A549 (cell line): Measurements from ENCODE around the gene PSMD5. TPM values are rescaled to one million over a fixed set of nuclear protein-coding genes. Genes with fewer than 3 reads are reported as not detected.

Experiments used
- ATOH8 ChIP-seq: fragments of 250-450 bp; sonication (Bioruptor Pico); IDR thresholded peaks from 2 replicates; pipeline ENCODE4 v1.5.0; 2020; ENCODE audit warnings: low read depth, mild to moderate bottlenecking, moderate library complexity
- CBX8 ChIP-seq: fragments of 200-600 bp; sonication (generic); IDR thresholded peaks from 2 replicates; pipeline ENCODE4 v1.6.1; 2016
- ELK1 ChIP-seq: fragments of 150-350 bp; IDR thresholded peaks from 2 replicates; pipeline ENCODE4 v1.6.1; 2014; ENCODE audit warnings: low read depth, mild to moderate bottlenecking, low read length
- EP300 ChIP-seq, 2 experiments: fragments of >200 bp; sonication (Bioruptor Twin); formaldehyde crosslinking; IDR thresholded peaks; 2 replicates in 1 of 2; 3 replicates in 1 of 2; pipeline ENCODE4 v1.6.1; 2016 to 2017
- ESRRA ChIP-seq: fragments of 150-350 bp; IDR thresholded peaks from 2 replicates; pipeline ENCODE4 v1.6.1; 2014; ENCODE audit warnings: mild to moderate bottlenecking, low read length, borderline replicate concordance
- FOSB ChIP-seq: fragments of 250-450 bp; sonication (Bioruptor Pico); IDR thresholded peaks from 2 replicates; pipeline ENCODE4 v1.5.0; 2020; ENCODE audit warnings: mild to moderate bottlenecking, moderate library complexity
- FOSL2 ChIP-seq, 2 experiments: fragments of 450-650 bp in 1 of 2; fragments of >200 bp in 1 of 2; sonication (Bioruptor Twin) in 1 of 2; formaldehyde crosslinking; IDR thresholded peaks; 2 replicates each; pipeline versions ENCODE4 v1.5.0 to v1.6.1; 2016 to 2020; ENCODE audit warnings: mild to moderate bottlenecking in 1 of 2, moderate library complexity in 1 of 2
- GATA3 ChIP-seq: IDR thresholded peaks from 2 replicates; pipeline ENCODE4 v1.6.1; 2012; ENCODE audit warnings: borderline replicate concordance
- HOXA7 ChIP-seq: fragments of 250-450 bp; sonication (Bioruptor Pico); IDR thresholded peaks from 2 replicates; pipeline ENCODE4 v1.5.0; 2020; ENCODE audit warnings: mild to moderate bottlenecking, moderate library complexity
- HOXB13 ChIP-seq: fragments of 250-450 bp; sonication (Bioruptor Pico); IDR thresholded peaks from 2 replicates; pipeline ENCODE4 v1.5.0; 2020; ENCODE audit warnings: low read depth, mild to moderate bottlenecking, moderate library complexity
- HOXB5 ChIP-seq: fragments of 250-450 bp; sonication (Bioruptor Pico); IDR thresholded peaks from 2 replicates; pipeline ENCODE4 v1.5.0; 2020; ENCODE audit warnings: mild to moderate bottlenecking, moderate library complexity
- MAFK ChIP-seq: fragments of 450-650 bp; IDR thresholded peaks from 2 replicates; pipeline ENCODE4 v1.6.1; 2014; ENCODE audit not compliant: partially characterized antibody
- PHF8 ChIP-seq: fragments of 200-600 bp; sonication (generic); IDR thresholded peaks from 2 replicates; pipeline ENCODE4 v1.6.1; 2016; ENCODE audit warnings: low read depth, mild to moderate bottlenecking, antibody characterized with exemption, moderate library complexity, borderline replicate concordance
- RCOR1 ChIP-seq: fragments of 150-350 bp; IDR thresholded peaks from 2 replicates; pipeline ENCODE4 v1.6.1; 2014; ENCODE audit warnings: antibody characterized with exemption, low read length, low read depth
- REST ChIP-seq: fragments of 200-600 bp; sonication (generic); IDR thresholded peaks from 2 replicates; pipeline ENCODE4 v1.6.1; 2016; ENCODE audit warnings: antibody characterized with exemption, mild to moderate bottlenecking, moderate library complexity
- SMC3 ChIP-seq: fragments of >200 bp; sonication (Bioruptor Twin); formaldehyde crosslinking; IDR thresholded peaks from 3 replicates; pipeline ENCODE4 v1.6.1; 2018; ENCODE audit warnings: inconsistent platforms
- TFCP2L1 ChIP-seq: fragments of 250-450 bp; sonication (Bioruptor Pico); IDR thresholded peaks from 2 replicates; pipeline ENCODE4 v1.5.0; 2021; ENCODE audit warnings: mild to moderate bottlenecking
- USF2 ChIP-seq: fragments of 450-650 bp; IDR thresholded peaks from 2 replicates; pipeline ENCODE4 v1.6.1; 2014; ENCODE audit warnings: antibody characterized with exemption
- ZC3H11A ChIP-seq: fragments of 450-650 bp; IDR thresholded peaks from 2 replicates; pipeline ENCODE4 v1.6.1; 2014; ENCODE audit warnings: antibody characterized with exemption, mild to moderate bottlenecking
- ZNF302 ChIP-seq: fragments of 250-450 bp; sonication (Bioruptor Pico); IDR thresholded peaks from 2 replicates; pipeline ENCODE4 v1.9.0; 2021; ENCODE audit warnings: inconsistent platforms, mild to moderate bottlenecking, moderate library complexity
- polyA plus RNA-seq, 4 experiments: library from polyadenylated mRNA; depleted of rRNA in 3 of 4; stranded (reverse); fragments of >200 nt; fragmentation: RNase III in 1 of 4; extraction: RNeasy Plus Mini Kit Qiagen cat#74134 plus additional on column Dnase treatment in 1 of 4; gene quantifications; 2 replicates in 3 of 4; 3 replicates in 1 of 4; pipeline ENCODE4 v1.2.3, GENCODE V29; 2011 to 2017
- TF ChIP-seq, protein P1 (sequence below): IDR thresholded peaks from 2 replicates; pipeline ENCODE4 v1.6.1; 2012; ENCODE audit warnings: low read depth, borderline replicate concordance

The PSMD5 gene
- polyA plus RNA-seq, 2 of the 4 experiments (the other 2 are of a cell fraction): 34.6 to 63.7 TPM

- peak; percentile 99 for TF ChIP-seq REST
- no peak for TF ChIP-seq ATOH8 (CRISPR knock-in tag)
- TF ChIP-seq ZNF302 (CRISPR knock-in tag): no peak
- no peak for TF ChIP-seq EP300 (IDR thresholded peaks at IDR 0.05)
- TF ChIP-seq TFCP2L1: no peak
- TF ChIP-seq USF2: no peak
- no peak for TF ChIP-seq ELK1
- peak; percentile 86 for TF ChIP-seq GATA3
- TF ChIP-seq HOXB13: no peak
- 0 out of 2 replicates have a peak, but pooled peaks have one; percentile 11 for TF ChIP-seq HOXB5 (CRISPR knock-in tag)
- no peak for TF ChIP-seq MAFK
- TF ChIP-seq CBX8: no peak
- TF ChIP-seq, protein P1, sequence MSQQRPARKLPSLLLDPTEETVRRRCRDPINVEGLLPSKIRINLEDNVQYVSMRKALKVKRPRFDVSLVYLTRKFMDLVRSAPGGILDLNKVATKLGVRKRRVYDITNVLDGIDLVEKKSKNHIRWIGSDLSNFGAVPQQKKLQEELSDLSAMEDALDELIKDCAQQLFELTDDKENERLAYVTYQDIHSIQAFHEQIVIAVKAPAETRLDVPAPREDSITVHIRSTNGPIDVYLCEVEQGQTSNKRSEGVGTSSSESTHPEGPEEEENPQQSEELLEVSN: peak; percentile 89
- TF ChIP-seq ESRRA: no peak
- TF ChIP-seq ZC3H11A: no peak
- TF ChIP-seq HOXA7 (CRISPR knock-in tag): no peak
- no peak for TF ChIP-seq FOSB (CRISPR knock-in tag)
- peak; percentile 60 for TF ChIP-seq PHF8
- no peak for TF ChIP-seq RCOR1
- TF ChIP-seq FOSL2 (IDR thresholded peaks at IDR 0.05): no peak
- TF ChIP-seq FOSL2 (CRISPR knock-in tag; IDR thresholded peaks at IDR 0.05): no peak
- TF ChIP-seq SMC3: peak; percentile 14; the same call in 1 of the 3 replicates
Measured at GRCh38 chr9:120842685-120843485, at the start of gene PSMD5 (continued).
